ENCODE data around the gene POU6F2. TPM values are rescaled to one million over a fixed set of nuclear protein-coding genes. Genes with fewer than 3 reads are reported as not detected.

The POU6F2 gene
- total RNA-seq, 1 donor, result not detected

- Histone ChIP-seq H3K4me1 (ENCODE audit: insufficient read depth, low read length) (no peaks in the 10 kb centered on the region), H3K27me3 (ENCODE audit: insufficient read depth, low read length) (no peaks in the 10 kb centered on the region), H3K9me3 (ENCODE audit: low read depth, low read length) (no peaks in the 10 kb centered on the region), H3K4me3 (ENCODE audit: low read length) (no peak overlapping the region)
These were observed 218.3 kb downstream of the POU6F2 start for GRCh38 chr7:39195967-39196366.

DNA sequence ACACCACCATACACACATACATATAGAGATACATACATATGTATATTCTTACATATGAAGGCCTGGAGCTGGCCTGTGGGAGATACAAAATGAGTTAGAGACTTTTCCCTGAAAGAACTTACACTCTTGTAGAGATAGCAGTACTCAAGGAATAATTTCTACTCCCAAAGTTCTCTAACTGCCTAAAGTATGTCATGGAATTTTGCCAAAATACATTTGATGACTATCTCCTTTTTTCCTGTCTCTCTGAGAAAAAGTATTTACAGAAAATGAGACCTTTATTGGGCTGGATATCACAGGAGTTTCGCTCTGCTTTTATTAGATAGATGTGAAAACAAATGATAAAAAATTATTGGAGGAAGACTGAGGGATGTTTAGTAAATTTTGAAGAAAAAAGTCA is 220.1 kb downstream of the POU6F2 start:
- H3K4me1 ChIP-seq (ENCODE audit: insufficient read depth, low read length), result no peaks in the 10 kb centered on the region
- no peaks in the 10 kb centered on the region for H3K9me3 ChIP-seq (ENCODE audit: low read depth, low read length)
- H3K4me3 ChIP-seq (ENCODE audit: low read length), result no peak overlapping the region
- no peaks in the 10 kb centered on the region for H3K27me3 ChIP-seq (ENCODE audit: insufficient read depth, low read length)

DNA sequence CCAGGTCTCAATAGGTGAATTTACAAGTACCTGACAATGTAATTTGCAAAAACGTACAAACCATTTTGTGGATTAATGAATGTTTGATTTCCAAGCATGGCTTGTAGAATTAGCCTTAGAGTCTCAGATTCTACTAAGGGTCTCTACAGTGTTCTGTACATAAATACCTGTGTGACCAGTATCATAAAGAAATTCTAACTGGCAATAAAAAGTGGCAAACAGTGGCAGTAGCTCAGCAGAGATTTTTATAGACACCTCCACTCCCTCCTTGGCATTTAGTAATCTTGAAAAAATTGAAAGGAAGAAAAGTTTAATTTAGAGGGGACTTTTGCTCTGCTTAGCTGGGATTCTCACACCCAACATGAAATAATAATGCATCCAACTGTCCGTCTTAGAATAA is 220.8 kb downstream of the POU6F2 start:
- Histone ChIP-seq H3K9me3 (ENCODE audit: low read depth, low read length) (no peaks in the 10 kb centered on the region), H3K27me3 (ENCODE audit: insufficient read depth, low read length) (no peaks in the 10 kb centered on the region), H3K4me3 (ENCODE audit: low read length) (no peak overlapping the region)

GRCh38 chr7:39199006-39199405 is 221.3 kb downstream of the POU6F2 start:
- Histone ChIP-seq H3K4me1 (ENCODE audit: insufficient read depth, low read length) (no peaks in the 10 kb centered on the region), H3K27me3 (ENCODE audit: insufficient read depth, low read length) (no peaks in the 10 kb centered on the region), H3K4me3 (ENCODE audit: low read length) (no peak overlapping the region), H3K9me3 (ENCODE audit: low read depth, low read length) (no peaks in the 10 kb centered on the region)

More for the DNA sequence above, 220.8 kb downstream of the POU6F2 start:
- no peaks in the 10 kb centered on the region for H3K4me1 ChIP-seq (ENCODE audit: insufficient read depth, low read length)

DNA sequence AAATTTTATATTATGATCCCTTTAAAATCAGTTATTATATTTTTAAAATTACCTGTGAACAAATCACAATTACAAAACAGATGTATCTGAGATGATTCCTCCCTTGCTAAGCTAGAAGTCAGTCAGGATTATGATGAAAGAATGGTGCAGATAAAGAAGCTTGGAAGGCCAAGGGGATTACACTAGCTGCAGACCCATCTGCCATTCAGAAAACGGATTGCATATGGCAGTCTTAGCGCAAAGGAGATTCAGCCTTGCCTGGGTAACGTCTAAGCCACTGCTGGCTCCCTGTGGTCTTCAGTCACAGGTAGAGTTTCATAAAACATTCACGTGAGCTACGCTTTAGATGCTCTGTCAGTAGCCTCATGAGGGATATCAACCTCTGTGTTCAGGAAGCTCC is 222.2 kb downstream of the POU6F2 start:
- no peaks in the 10 kb centered on the region for H3K27me3 ChIP-seq (ENCODE audit: insufficient read depth, low read length)
- no peaks in the 10 kb centered on the region for H3K9me3 ChIP-seq (ENCODE audit: low read depth, low read length)
- no peaks in the 10 kb centered on the region for H3K4me1 ChIP-seq (ENCODE audit: insufficient read depth, low read length)

GRCh38 chr7:39202041-39202440 is 224.3 kb downstream of the POU6F2 start:
- no peaks in the 10 kb centered on the region for H3K4me1 ChIP-seq (ENCODE audit: insufficient read depth, low read length)
- H3K9me3 ChIP-seq (ENCODE audit: low read depth, low read length), result no peaks in the 10 kb centered on the region
- no peaks in the 10 kb centered on the region for H3K27me3 ChIP-seq (ENCODE audit: insufficient read depth, low read length)
- H3K4me3 ChIP-seq (ENCODE audit: low read length), result no peak overlapping the region

More for the DNA sequence above, 222.2 kb downstream of the POU6F2 start:
- H3K4me3 ChIP-seq (ENCODE audit: low read length), result no peak overlapping the region

DNA sequence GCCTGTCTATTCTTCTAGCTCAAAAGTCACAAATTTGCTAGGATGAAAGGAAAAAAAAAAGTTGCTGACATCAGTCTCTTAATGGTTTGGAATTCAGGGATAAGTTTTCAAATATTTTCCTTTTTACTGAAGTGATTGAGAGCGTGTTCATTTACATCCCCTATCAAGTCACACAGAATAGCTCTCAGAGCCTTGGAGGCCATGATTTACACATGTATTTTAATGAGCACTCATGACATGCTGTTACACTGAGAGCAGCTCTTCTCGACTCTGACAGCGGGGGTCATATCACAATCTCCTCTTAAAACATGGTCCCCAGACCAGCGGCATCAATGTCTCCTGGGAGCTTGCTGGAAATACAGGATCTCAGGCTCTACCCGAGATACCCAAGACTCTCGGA is 232.7 kb downstream of the POU6F2 start:
- Histone ChIP-seq H3K4me3 (ENCODE audit: low read length) (no peak overlapping the region), H3K9me3 (ENCODE audit: low read depth, low read length) (no peaks in the 10 kb centered on the region), H3K27me3 (ENCODE audit: insufficient read depth, low read length) (no peaks in the 10 kb centered on the region), H3K4me1 (ENCODE audit: insufficient read depth, low read length) (no peaks in the 10 kb centered on the region)

GRCh38 chr7:39211581-39211980 is 233.9 kb downstream of the POU6F2 start:
- Histone ChIP-seq H3K27me3 (ENCODE audit: insufficient read depth, low read length) (no peaks in the 10 kb centered on the region), H3K9me3 (ENCODE audit: low read depth, low read length) (no peaks in the 10 kb centered on the region)

DNA sequence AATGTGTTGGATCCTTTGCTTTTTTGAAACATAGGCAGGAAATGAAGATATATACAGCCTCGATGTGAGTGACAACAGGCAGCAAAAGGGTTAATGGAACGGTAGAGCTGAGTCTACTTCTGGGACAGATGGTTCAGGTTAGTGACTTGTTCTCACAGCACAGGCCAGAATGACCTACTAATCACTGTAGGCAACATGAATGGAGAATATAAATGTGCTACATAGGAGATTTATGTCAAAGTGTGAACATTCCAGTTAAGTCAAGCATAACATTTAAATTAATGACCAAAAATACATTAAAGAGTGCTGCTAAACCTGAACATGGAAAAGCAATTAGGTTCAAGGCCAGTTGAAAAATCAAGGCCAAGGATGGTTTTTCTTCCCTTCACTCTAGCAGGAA is 235.2 kb downstream of the POU6F2 start:
- no peak overlapping the region for H3K4me3 ChIP-seq (ENCODE audit: low read length)
- no peaks in the 10 kb centered on the region for H3K4me1 ChIP-seq (ENCODE audit: insufficient read depth, low read length)
- no peaks in the 10 kb centered on the region for H3K27me3 ChIP-seq (ENCODE audit: insufficient read depth, low read length)
- H3K9me3 ChIP-seq (ENCODE audit: low read depth, low read length), result no peaks in the 10 kb centered on the region

More at GRCh38 chr7:39211581-39211980, 233.9 kb downstream of the POU6F2 start:
- Histone ChIP-seq H3K4me3 (ENCODE audit: low read length) (no peak overlapping the region), H3K4me1 (ENCODE audit: insufficient read depth, low read length) (no peaks in the 10 kb centered on the region)

DNA sequence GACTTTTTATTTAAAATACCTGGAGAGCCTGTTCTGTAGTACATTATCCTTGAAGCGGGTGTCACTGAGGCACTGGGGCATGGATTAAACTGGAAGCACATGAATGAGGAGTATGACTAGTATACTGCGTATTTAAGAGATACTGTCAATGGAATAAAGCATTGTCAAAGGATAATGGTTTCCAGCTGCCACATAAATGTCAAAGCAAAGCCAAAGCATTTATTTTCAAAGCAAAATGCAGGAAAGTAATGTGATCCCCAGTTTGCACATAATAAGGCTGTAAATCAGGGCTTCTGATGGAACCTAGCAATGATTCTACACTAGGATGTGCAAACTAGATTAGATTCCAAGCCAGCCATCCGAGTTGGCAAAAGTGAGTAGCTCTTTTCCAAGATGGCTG is 240.1 kb downstream of the POU6F2 start:
- no peaks in the 10 kb centered on the region for H3K27me3 ChIP-seq (ENCODE audit: insufficient read depth, low read length)
- H3K4me1 ChIP-seq (ENCODE audit: insufficient read depth, low read length), result no peaks in the 10 kb centered on the region
- H3K9me3 ChIP-seq (ENCODE audit: low read depth, low read length), result no peaks in the 10 kb centered on the region
- H3K4me3 ChIP-seq (ENCODE audit: low read length), result no peak overlapping the region

GRCh38 chr7:39219869-39220268 is 242.2 kb downstream of the POU6F2 start:
- no peak overlapping the region for H3K4me3 ChIP-seq (ENCODE audit: low read length)
- H3K27me3 ChIP-seq (ENCODE audit: insufficient read depth, low read length), result no peaks in the 10 kb centered on the region
- H3K4me1 ChIP-seq (ENCODE audit: insufficient read depth, low read length), result no peaks in the 10 kb centered on the region
- no peaks in the 10 kb centered on the region for H3K9me3 ChIP-seq (ENCODE audit: low read depth, low read length)

GRCh38 chr7:39221901-39222300 is 244.2 kb downstream of the POU6F2 start:
- no peaks in the 10 kb centered on the region for H3K9me3 ChIP-seq (ENCODE audit: low read depth, low read length)
- no peaks in the 10 kb centered on the region for H3K27me3 ChIP-seq (ENCODE audit: insufficient read depth, low read length)
- H3K4me1 ChIP-seq (ENCODE audit: insufficient read depth, low read length), result no peaks in the 10 kb centered on the region
- H3K4me3 ChIP-seq (ENCODE audit: low read length), result no peak overlapping the region

- H3K27me3 ChIP-seq (ENCODE audit: insufficient read depth, low read length), result no peaks in the 10 kb centered on the region
- no peaks in the 10 kb centered on the region for H3K4me1 ChIP-seq (ENCODE audit: insufficient read depth, low read length)
These were observed 251.2 kb downstream of the POU6F2 start for GRCh38 chr7:39228946-39229345.

GRCh38 chr7:39233851-39234529 is 256.3 kb downstream of the POU6F2 start:
- Histone ChIP-seq H3K4me3 (ENCODE audit: low read length) (no peak overlapping the region), H3K27me3 (ENCODE audit: insufficient read depth, low read length) (no peaks in the 10 kb centered on the region), H3K9me3 (ENCODE audit: low read depth, low read length) (no peaks in the 10 kb centered on the region), H3K4me1 (ENCODE audit: insufficient read depth, low read length) (no peaks in the 10 kb centered on the region)

More at GRCh38 chr7:39228946-39229345, 251.2 kb downstream of the POU6F2 start:
- Histone ChIP-seq H3K4me3 (ENCODE audit: low read length) (no peak overlapping the region), H3K9me3 (ENCODE audit: low read depth, low read length) (no peaks in the 10 kb centered on the region)

DNA sequence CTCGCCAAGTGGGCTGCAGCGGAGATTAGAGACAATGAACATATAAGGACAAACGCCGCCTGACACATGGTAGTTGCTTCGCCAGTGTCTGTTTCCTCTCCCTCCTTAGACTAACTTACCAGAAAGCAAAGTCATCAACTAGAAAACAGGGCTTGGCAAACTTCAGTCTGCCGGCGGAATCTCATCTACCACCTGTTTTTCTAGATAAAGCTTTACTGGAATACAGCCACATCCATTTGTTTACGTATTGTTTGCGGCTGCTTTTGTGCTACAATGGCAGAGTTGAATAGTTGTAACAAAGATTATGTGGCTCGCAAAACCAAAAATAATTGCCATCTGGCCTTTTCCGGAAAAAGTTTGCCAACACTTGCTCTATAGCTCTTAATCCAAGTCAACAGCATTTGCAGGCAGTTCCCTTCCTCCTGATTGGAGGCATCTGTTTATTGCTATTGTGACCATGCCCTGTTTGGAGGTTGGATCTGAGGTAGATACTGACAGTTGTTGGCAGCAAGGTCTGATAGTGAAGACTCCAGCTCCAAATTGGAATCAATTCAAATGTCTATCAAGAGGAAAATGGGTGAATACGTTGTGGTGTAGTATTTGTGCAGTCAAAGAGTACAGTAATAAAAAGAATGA is 260.6 kb downstream of the POU6F2 start:
- H3K4me1 ChIP-seq (ENCODE audit: insufficient read depth, low read length), result no peaks in the 10 kb centered on the region
- H3K4me3 ChIP-seq (ENCODE audit: low read length), result no peak overlapping the region

GRCh38 chr7:39240864-39241263 is 263.2 kb downstream of the POU6F2 start:
- no peak overlapping the region for H3K4me3 ChIP-seq (ENCODE audit: low read length)
- no peaks in the 10 kb centered on the region for H3K4me1 ChIP-seq (ENCODE audit: insufficient read depth, low read length)
- no peaks in the 10 kb centered on the region for H3K27me3 ChIP-seq (ENCODE audit: insufficient read depth, low read length)
- H3K9me3 ChIP-seq (ENCODE audit: low read depth, low read length), result no peaks in the 10 kb centered on the region

More for the DNA sequence above, 260.6 kb downstream of the POU6F2 start:
- Histone ChIP-seq H3K27me3 (ENCODE audit: insufficient read depth, low read length) (no peaks in the 10 kb centered on the region), H3K9me3 (ENCODE audit: low read depth, low read length) (no peaks in the 10 kb centered on the region)

Data from mononuclear cell (primary cell).